Stimulated activated CD4-positive, alpha-beta T cell treated with anti-CD3 and anti-CD28 coated beads, Interleukin-15, amount 100 ng/mL, for 24 hours (primary cell): ENCODE results near the gene CCDC39.
"Not testable (repeated sequence)": the region's sequence is repeated elsewhere in the genome, so short reads cannot be mapped to it uniquely, and the experiment has no call there.

Source experiments
- DNase-seq: peaks from one replicate; pipeline ENCODE4 v3.0.0-alpha.2; 2020

CCDC39 gene

GRCh38 chr3:180618563-180618962 is 60.7 kb downstream of the CCDC39 start:
- not testable (repeated sequence) for DNase-seq

DNA sequence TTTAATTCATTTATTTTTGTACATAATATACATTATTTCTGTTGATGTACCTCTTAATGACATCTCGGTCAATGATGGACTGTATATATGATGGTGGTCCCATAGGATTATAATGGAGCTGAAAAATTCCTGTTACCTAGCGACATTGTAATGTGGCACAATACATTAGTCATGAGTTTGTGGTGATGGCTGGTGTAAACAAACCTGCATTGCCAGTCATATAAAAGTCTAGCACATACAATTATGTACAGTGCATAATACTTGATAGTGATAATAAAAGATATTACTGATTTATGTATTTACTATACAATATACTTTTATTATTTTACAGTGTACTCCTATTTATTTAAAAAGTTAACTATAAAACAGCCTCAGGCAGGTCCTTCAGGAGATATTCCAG is 62.2 kb downstream of the CCDC39 start:
- no peak for DNase-seq

- DNase-seq: no peak
Observed at GRCh38 chr3:180615954-180616353, 63.3 kb downstream of the CCDC39 start.

DNA sequence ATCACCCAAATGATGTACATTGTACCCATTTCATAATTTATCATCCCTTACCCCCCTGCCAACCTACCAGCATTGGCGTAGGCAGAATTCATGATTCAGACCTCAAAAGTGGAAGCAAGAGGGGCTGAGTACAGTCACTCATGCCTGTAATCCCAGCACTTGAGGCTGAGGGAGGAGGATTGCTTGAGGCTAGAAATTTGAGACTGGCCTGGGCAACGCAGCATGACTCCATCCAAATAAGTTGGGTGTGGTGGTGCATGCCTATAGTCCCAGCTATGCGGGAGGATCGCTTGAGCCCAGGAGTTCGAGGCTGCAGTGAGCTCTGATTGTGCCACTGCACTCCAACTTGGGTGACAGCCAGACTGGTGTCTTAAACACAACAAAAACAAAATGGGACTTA is 66.9 kb downstream of the CCDC39 start:
- no peak for DNase-seq

DNA sequence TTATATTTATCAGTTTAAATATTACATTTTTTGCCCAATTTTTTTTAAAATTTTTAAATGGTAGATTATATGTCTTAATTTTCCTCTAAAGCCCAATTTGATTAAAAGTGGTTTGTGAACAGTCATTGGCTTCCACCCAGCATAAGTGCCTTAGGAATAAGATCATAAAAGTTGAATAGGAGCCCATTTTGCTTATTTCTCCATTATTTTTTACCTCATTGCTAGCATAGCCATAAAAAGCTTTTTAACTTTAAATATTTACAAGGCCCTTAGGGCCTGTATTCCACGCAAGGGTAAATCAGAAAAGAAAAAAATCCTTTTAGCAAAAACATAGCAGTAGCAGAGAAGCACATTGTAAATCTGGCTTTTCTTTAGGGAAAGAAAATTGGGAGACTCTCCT is 68.3 kb downstream of the CCDC39 start:
- no peak for DNase-seq

DNA sequence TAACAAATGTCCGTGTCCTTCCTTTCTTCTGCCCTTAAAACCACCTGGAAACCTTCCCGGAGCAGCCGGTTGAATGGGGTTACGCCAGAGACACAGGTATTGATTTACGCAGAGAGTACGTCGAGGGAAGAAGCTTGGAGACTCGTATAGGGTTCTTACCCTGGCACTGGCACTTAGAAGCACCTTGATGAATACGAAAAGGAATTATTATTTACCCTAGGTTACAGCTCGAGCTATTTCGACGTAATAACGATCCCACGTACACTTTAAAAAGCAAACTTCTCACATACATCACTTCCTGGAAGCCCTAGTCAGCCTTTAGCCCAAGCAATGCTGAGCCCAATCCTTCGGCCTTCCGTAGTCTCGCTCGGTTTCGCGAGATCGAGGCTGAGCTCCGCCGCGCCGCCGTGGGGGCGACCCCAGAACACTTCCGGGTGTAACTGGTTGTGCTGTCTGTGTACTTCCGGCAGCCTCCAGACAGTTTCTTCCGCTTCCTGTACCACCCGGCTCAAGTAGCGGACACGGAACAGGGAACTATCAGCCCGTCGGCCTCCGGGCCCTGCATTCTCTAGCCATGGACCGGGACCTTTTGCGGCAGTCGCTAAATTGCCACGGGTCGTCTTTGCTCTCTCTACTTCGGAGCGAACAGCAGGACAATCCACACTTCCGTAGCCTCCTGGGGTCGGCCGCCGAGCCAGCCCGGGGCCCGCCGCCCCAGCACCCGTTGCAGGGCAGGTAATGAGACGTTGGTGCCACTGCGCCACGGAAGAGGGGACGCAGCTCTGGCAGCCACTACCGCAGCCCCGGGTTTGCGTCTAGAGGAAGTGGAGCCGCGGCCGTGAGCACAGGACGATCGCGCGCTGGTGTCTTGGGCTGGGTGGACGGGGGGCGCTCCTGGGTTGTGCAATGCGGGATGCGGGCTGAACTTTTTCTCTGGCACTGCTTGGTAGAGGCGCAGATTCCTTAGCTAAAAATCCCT is 77.3 kb downstream of the CCDC39 start, which contains the start of gene TTC14:
TSS of gene TTC14 (plus strand) at position 476 of the 979 bp plus-strand sequence. CDS start at position 575, 99 bp downstream.
- peak; percentile 95 for DNase-seq

GRCh38 chr3:180600473-180600872 is 78.8 kb downstream of the CCDC39 start:
- no peak for DNase-seq

GRCh38 chr3:180595559-180595935 is 83.7 kb downstream of the CCDC39 start:
- DNase-seq: no peak

GRCh38 chr3:180594631-180595558 is 84.4 kb downstream of the CCDC39 start:
- DNase-seq: no peak

GRCh38 chr3:180593631-180594030 is 85.7 kb downstream of the CCDC39 start:
- not testable (repeated sequence) for DNase-seq

GRCh38 chr3:180590396-180590795 is 88.9 kb downstream of the CCDC39 start:
- no peak for DNase-seq

DNA sequence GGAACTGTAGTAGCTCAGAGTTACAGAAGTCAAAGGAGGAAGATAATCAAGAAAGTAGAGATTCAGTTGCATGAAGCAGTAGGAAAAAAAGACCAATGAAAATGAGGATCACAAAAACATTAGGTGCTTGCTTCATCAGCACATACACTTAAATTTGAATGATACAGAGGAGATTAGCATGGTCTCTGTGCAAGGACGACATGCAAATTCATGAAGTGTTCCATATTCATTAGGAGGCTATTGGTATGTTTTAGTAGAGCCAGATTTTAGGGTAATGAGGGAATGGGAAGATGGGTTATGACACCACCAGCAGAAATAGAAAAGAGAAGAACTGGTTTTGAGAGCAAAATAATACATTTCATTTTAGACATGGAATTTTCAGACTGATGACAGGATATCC is 98.4 kb downstream of the CCDC39 start:
- DNase-seq: no peak

- DNase-seq: no peak
Observed at GRCh38 chr3:180575571-180575970, 103.7 kb downstream of the CCDC39 start.

- DNase-seq: no peak
Observed at GRCh38 chr3:180571831-180572598, 107.3 kb downstream of the CCDC39 start.

- DNase-seq: no peak
Observed at GRCh38 chr3:180570238-180570637, 109.1 kb downstream of the CCDC39 start.

- no peak for DNase-seq
Observed at GRCh38 chr3:180564676-180565075, 114.6 kb downstream of the CCDC39 start.
